WTC11 (cell line): ENCODE data around the gene GNA14. TPM values are rescaled to one million over a fixed set of nuclear protein-coding genes. Genes with fewer than 3 reads are reported as not detected.

Experiments
- ATAC-seq: fragments of 200-7000 bp; cut with Tn5 transposase; 2 replicates; pipeline ENCODE4 v1.10.0; 2021; ENCODE audit warnings: mild to moderate bottlenecking, moderate library complexity
- CTCF ChIA-PET: fragments of 300-600 bp; sonication (Branson Sonifier 250); formaldehyde crosslinking; loops from one replicate; lab custom pipeline; 2021; ENCODE audit warnings: antibody characterized with exemption; lab: Charles Lee
- POLR2A ChIA-PET: fragments of 350-600 bp; sonication (Branson Sonifier 250); formaldehyde crosslinking; loops from one replicate; lab custom pipeline; 2021; ENCODE audit warnings: antibody characterized with exemption; lab: Charles Lee
- DNase-seq: peaks from one replicate; pipeline ENCODE4 v3.0.0; 2021; ENCODE audit warnings: low spot score
- H3K27ac Mint-ChIP-seq: 2 replicates; pipeline ENCODE4 v1.8.0; 2021; ENCODE audit warnings: mixed read lengths
- H3K27me3 Mint-ChIP-seq: 2 replicates; pipeline ENCODE4 v1.8.0; 2021; ENCODE audit warnings: low read depth, mild to moderate bottlenecking, moderate library complexity, mixed read lengths
- H3K36me3 Mint-ChIP-seq: 2 replicates; pipeline ENCODE4 v1.8.0; 2021; ENCODE audit warnings: mixed read lengths
- H3K4me1 Mint-ChIP-seq: 2 replicates; pipeline ENCODE4 v1.8.0; 2022; ENCODE audit warnings: mixed read lengths
- H3K4me3 Mint-ChIP-seq: 2 replicates; pipeline ENCODE4 v1.8.0; 2021; ENCODE audit warnings: mild to moderate bottlenecking, moderate library complexity, mixed read lengths
- H3K9me3 Mint-ChIP-seq: 2 replicates; pipeline ENCODE4 v1.8.0; 2021; ENCODE audit warnings: mixed read lengths
- ATF2 ChIP-seq: sonication (generic); formaldehyde crosslinking; IDR thresholded peaks from 2 replicates; pipeline ENCODE4 v1.8.1; 2022; ENCODE audit warnings: low read depth, missing genetic modification reagents, borderline replicate concordance
- CREB1 ChIP-seq: sonication (generic); formaldehyde crosslinking; IDR thresholded peaks from 2 replicates; pipeline ENCODE4 v1.8.0; 2023; ENCODE audit warnings: mild to moderate bottlenecking, missing genetic modification reagents
- E2F5 ChIP-seq: sonication (generic); formaldehyde crosslinking; IDR thresholded peaks from 2 replicates; pipeline ENCODE4 v1.8.1; 2022; ENCODE audit warnings: mild to moderate bottlenecking, moderate library complexity, missing genetic modification reagents
- ELF4 ChIP-seq: sonication (generic); formaldehyde crosslinking; IDR thresholded peaks from 2 replicates; pipeline ENCODE4 v1.8.1; 2022; ENCODE audit warnings: low read depth, mild to moderate bottlenecking, moderate library complexity, missing genetic modification reagents
- EMX1 ChIP-seq: fragments of 250-450 bp; sonication (Bioruptor Pico); IDR thresholded peaks from 2 replicates; pipeline ENCODE4 v1.8.0; 2021; ENCODE audit warnings: mild to moderate bottlenecking
- FOXJ3 ChIP-seq: sonication (generic); formaldehyde crosslinking; IDR thresholded peaks from 2 replicates; pipeline ENCODE4 v1.9.0; 2021; ENCODE audit warnings: missing genetic modification reagents, mild to moderate bottlenecking, borderline replicate concordance
- GTF2I ChIP-seq: fragments of 250-450 bp; sonication (Bioruptor Pico); conservative IDR thresholded peaks from 2 replicates; pipeline ENCODE4 v1.4.0; 2021; ENCODE audit warnings: mild to moderate bottlenecking
- MAX ChIP-seq: sonication (generic); formaldehyde crosslinking; IDR thresholded peaks from 2 replicates; pipeline ENCODE4 v1.8.0; 2022; ENCODE audit warnings: mild to moderate bottlenecking, missing genetic modification reagents
- MYBL2 ChIP-seq: sonication (generic); formaldehyde crosslinking; IDR thresholded peaks from 2 replicates; pipeline ENCODE4 v1.8.1; 2023; ENCODE audit warnings: mild to moderate bottlenecking, moderate library complexity, missing genetic modification reagents
- NFE2L1 ChIP-seq: sonication (generic); formaldehyde crosslinking; IDR thresholded peaks from 2 replicates; pipeline ENCODE4 v1.8.1; 2023; ENCODE audit warnings: missing genetic modification reagents
- NR1H2 ChIP-seq: sonication (generic); formaldehyde crosslinking; IDR thresholded peaks from 2 replicates; pipeline ENCODE4 v1.9.0; 2021; ENCODE audit warnings: mild to moderate bottlenecking, moderate library complexity, missing genetic modification reagents
- PRDM15 ChIP-seq: sonication (generic); formaldehyde crosslinking; IDR thresholded peaks from 2 replicates; pipeline ENCODE4 v1.8.0; 2022; ENCODE audit warnings: missing genetic modification reagents
- RELA ChIP-seq: sonication (generic); formaldehyde crosslinking; IDR thresholded peaks from 2 replicates; pipeline ENCODE4 v1.8.1; 2022; ENCODE audit warnings: missing genetic modification reagents, mild to moderate bottlenecking, borderline replicate concordance
- SMAD3 ChIP-seq: sonication (generic); formaldehyde crosslinking; IDR thresholded peaks from 2 replicates; pipeline ENCODE4 v1.8.0; 2022; ENCODE audit warnings: missing genetic modification reagents, mild to moderate bottlenecking, borderline replicate concordance
- SOX15 ChIP-seq: fragments of 250-450 bp; sonication (Bioruptor Pico); IDR thresholded peaks from 2 replicates; pipeline ENCODE4 v1.9.0; 2021; ENCODE audit warnings: mild to moderate bottlenecking
- SP1 ChIP-seq: sonication (generic); formaldehyde crosslinking; conservative IDR thresholded peaks from 2 replicates; pipeline ENCODE4 v1.8.1; 2022; ENCODE audit warnings: missing genetic modification reagents
- USF1 ChIP-seq: sonication (generic); formaldehyde crosslinking; IDR thresholded peaks from 2 replicates; pipeline ENCODE4 v1.8.0; 2022; ENCODE audit warnings: mild to moderate bottlenecking, missing genetic modification reagents
- ZNF232 ChIP-seq: sonication (generic); formaldehyde crosslinking; IDR thresholded peaks from 2 replicates; pipeline ENCODE4 v1.8.0; 2022; ENCODE audit warnings: mild to moderate bottlenecking, missing genetic modification reagents
- ZNF512 ChIP-seq: sonication (generic); formaldehyde crosslinking; IDR thresholded peaks from 2 replicates; pipeline ENCODE4 v1.8.1; 2022; ENCODE audit warnings: missing genetic modification reagents, borderline replicate concordance
- ZNF532 ChIP-seq: fragments of 250-450 bp; sonication (Bioruptor Pico); IDR thresholded peaks from 2 replicates; pipeline ENCODE4 v1.9.0; 2021; ENCODE audit warnings: mild to moderate bottlenecking, borderline replicate concordance
- ZNF671 ChIP-seq: fragments of 250-450 bp; sonication (Bioruptor Pico); IDR thresholded peaks from 2 replicates; pipeline ENCODE4 v1.8.0; 2021; ENCODE audit warnings: mild to moderate bottlenecking
- total RNA-seq: library from RNA; stranded (reverse); gene quantifications from 3 replicates; pipeline ENCODE4 v1.2.3, GENCODE V29; 2021

GNA14 gene
- total RNA-seq, 1 experiment from 2014 or later: 26.7 TPM

- TF ChIP-seq E2F5 (CRISPR knock-in tag): no peak
- no peak for TF ChIP-seq ZNF671 (CRISPR knock-in tag)
- no peak for TF ChIP-seq MAX
- no peak for TF ChIP-seq SP1 (CRISPR knock-in tag)
- TF ChIP-seq ZNF512: no peak
- TF ChIP-seq NR1H2 (CRISPR knock-in tag): no peak
- no peak for TF ChIP-seq MYBL2 (CRISPR knock-in tag)
- TF ChIP-seq CREB1 (CRISPR knock-in tag): no peak
These were observed 227.5 kb downstream of the GNA14 start (continued) for GRCh38 chr9:77420641-77421040.

- CTCF ChIA-PET: interaction anchor here (0.9 to 1.8 kb wide), 2 partner anchors 15 to 40 kb away, joined by 3 to 4 read pairs; no protein-coding TSS in a partner anchor
- Mint-ChIP-seq H3K27me3 (no peaks in the 10 kb centered on the region), H3K4me3 (no peak overlapping the region), H3K4me1 (no peaks in the 10 kb centered on the region), H3K36me3 (peaks cover 17% of the 10 kb centered on the region), H3K9me3 (peaks cover 8% of the 10 kb centered on the region; the same call in 1 of the 2 replicates), H3K27ac (no peak overlapping the region)
- DNase-seq (no peak), ATAC-seq (no peak)
- TF ChIP-seq SOX15 (CRISPR knock-in tag) (no peak), GTF2I (CRISPR knock-in tag) (no peak), PRDM15 (CRISPR knock-in tag) (no peak), EMX1 (CRISPR knock-in tag) (no peak), SMAD3 (no peak), FOXJ3 (CRISPR knock-in tag) (no peak), ATF2 (no peak), ELF4 (no peak), NFE2L1 (CRISPR knock-in tag) (no peak)
- POLR2A ChIA-PET: no interaction called here
These were observed 229.9 kb downstream of the GNA14 start for GRCh38 chr9:77418226-77418625.

- Mint-ChIP-seq H3K27me3 (no peaks in the 10 kb centered on the region), H3K36me3 (peaks cover 17% of the 10 kb centered on the region)
- POLR2A ChIA-PET: no interaction called here
- CTCF ChIA-PET: interaction anchor here (1.8 kb wide), 1 partner anchor 40 kb away, joined by 4 read pairs; no protein-coding TSS in a partner anchor
- no peak for TF ChIP-seq ZNF232 (CRISPR knock-in tag)
- no peak for TF ChIP-seq ZNF532 (CRISPR knock-in tag)
- TF ChIP-seq MAX: no peak
- TF ChIP-seq RELA (CRISPR knock-in tag): no peak
- no peak for TF ChIP-seq USF1
- TF ChIP-seq NR1H2 (CRISPR knock-in tag): no peak
- TF ChIP-seq, all 79 proteins: peak for 0
- no peak for DNase-seq
- Mint-ChIP-seq H3K4me3 (no peak overlapping the region), H3K9me3 (peaks cover 8% of the 10 kb centered on the region; the same call in 1 of the 2 replicates), H3K4me1 (no peaks in the 10 kb centered on the region), H3K27ac (peak overlapping the region; percentile 63; the same call in 1 of the 2 replicates)
- no peak for ATAC-seq
These were observed 230.6 kb downstream of the GNA14 start for GRCh38 chr9:77417566-77417965.
